ENCODE data around the gene TMEM212. TPM values are rescaled to one million over a fixed set of nuclear protein-coding genes. Genes with fewer than 3 reads are reported as not detected.
A peak's percentile ranks its signal among the peaks of the same experiment; 100 is the strongest.

Gene TMEM212
- polyA plus RNA-seq, 2 of the 4 experiments (the other 2 are of a cell fraction), result not detected

DNA sequence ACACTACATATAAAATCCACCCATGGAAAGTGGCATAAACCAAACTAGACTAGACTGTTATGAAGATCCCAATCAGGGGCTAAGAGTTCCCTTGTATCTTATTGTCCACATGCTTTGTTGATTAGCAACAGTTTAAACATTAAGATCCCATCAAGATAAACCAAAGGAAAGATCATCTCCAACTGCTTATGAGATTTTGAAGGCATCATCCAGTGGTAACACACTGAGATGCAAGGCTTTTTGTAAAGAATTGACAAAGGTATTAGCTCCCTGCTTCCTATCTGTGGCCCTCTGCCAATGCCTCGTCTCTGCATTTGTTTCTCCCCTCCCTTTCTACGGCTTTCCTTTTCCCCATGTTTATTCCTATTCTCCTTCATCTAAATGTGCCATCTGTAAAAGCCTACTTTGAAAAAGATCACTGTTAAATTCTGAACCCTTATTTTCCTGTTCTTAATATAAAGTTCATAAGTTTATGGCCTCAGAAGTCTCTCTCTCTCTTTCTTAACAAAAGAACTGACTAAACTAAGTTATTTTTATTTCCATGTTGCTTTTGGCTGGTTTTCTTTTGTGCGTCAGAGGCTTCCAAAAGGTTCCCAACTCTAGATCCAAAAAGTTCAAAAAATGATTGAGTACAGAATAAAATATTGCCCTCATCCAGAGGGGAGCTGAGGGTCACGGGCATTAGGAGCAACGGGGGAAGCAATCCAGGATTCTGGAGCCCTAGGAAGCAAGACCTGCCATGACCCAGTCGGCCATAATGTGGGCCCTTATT lies 38.3 kb upstream of the TMEM212 start:
- Histone ChIP-seq H3K4me2 (peak overlapping the region; percentile 82), H3K27ac (peak overlapping the region; percentile 76 to 95), H3K4me1 (peaks cover 60% of the 10 kb centered on the region), H3K9me3 (no peaks in the 10 kb centered on the region), H3K4me3 (no peak overlapping the region)
- no peak for ATAC-seq
- TF ChIP-seq FOXS1 (CRISPR knock-in tag; IDR thresholded peaks at IDR 0.05) (no peak), HDAC2 (IDR thresholded peaks at IDR 0.05) (no peak), MAFK (IDR thresholded peaks at IDR 0.05; ENCODE audit: partially characterized antibody) (no peak), KDM5A (IDR thresholded peaks at IDR 0.05) (no peak), ZC3H11A (IDR thresholded peaks at IDR 0.05) (no peak), FOSB (CRISPR knock-in tag; IDR thresholded peaks at IDR 0.05) (no peak), RCOR1 (IDR thresholded peaks at IDR 0.05; ENCODE audit: low read depth, low read length) (no peak), CHD4 (IDR thresholded peaks at IDR 0.05; ENCODE audit: borderline replicate concordance) (no peak), MAZ (IDR thresholded peaks at IDR 0.05; ENCODE audit: borderline replicate concordance, low read depth, low read length) (no peak), GATA3 (IDR thresholded peaks at IDR 0.05; ENCODE audit: borderline replicate concordance) (no peak), EHF (CRISPR knock-in tag; IDR thresholded peaks at IDR 0.05) (no peak), RNF2 (IDR thresholded peaks at IDR 0.05; ENCODE audit: borderline replicate concordance, low read depth) (no peak), JUN (IDR thresholded peaks at IDR 0.05) (no peak), CBX2 (IDR thresholded peaks at IDR 0.05; ENCODE audit: borderline replicate concordance, low read depth) (no peak)
- TF ChIP-seq, protein P1, sequence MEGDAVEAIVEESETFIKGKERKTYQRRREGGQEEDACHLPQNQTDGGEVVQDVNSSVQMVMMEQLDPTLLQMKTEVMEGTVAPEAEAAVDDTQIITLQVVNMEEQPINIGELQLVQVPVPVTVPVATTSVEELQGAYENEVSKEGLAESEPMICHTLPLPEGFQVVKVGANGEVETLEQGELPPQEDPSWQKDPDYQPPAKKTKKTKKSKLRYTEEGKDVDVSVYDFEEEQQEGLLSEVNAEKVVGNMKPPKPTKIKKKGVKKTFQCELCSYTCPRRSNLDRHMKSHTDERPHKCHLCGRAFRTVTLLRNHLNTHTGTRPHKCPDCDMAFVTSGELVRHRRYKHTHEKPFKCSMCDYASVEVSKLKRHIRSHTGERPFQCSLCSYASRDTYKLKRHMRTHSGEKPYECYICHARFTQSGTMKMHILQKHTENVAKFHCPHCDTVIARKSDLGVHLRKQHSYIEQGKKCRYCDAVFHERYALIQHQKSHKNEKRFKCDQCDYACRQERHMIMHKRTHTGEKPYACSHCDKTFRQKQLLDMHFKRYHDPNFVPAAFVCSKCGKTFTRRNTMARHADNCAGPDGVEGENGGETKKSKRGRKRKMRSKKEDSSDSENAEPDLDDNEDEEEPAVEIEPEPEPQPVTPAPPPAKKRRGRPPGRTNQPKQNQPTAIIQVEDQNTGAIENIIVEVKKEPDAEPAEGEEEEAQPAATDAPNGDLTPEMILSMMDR (IDR thresholded peaks at IDR 0.05), result no peak
- TF ChIP-seq, protein P2, sequence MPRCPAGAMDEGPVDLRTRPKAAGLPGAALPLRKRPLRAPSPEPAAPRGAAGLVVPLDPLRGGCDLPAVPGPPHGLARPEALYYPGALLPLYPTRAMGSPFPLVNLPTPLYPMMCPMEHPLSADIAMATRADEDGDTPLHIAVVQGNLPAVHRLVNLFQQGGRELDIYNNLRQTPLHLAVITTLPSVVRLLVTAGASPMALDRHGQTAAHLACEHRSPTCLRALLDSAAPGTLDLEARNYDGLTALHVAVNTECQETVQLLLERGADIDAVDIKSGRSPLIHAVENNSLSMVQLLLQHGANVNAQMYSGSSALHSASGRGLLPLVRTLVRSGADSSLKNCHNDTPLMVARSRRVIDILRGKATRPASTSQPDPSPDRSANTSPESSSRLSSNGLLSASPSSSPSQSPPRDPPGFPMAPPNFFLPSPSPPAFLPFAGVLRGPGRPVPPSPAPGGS (IDR thresholded peaks at IDR 0.05), result no peak
- DNase-seq (ENCODE audit: low read depth in 1 of 2, low spot score in 1 of 2), result no peak
- 75% methylated on average over 6 of the region's 6 CpGs for WGBS (ENCODE audit: missing lambda C conversion rate)
- ChIA-PET CTCF (interaction anchor here (1.0 to 2.0 kb wide), 2 partner anchors 25 to 32 kb away, joined by 4 to 10 read pairs; no protein-coding TSS in a partner anchor), POLR2A (no interaction called here)
- no peak for FAIRE-seq

DNA sequence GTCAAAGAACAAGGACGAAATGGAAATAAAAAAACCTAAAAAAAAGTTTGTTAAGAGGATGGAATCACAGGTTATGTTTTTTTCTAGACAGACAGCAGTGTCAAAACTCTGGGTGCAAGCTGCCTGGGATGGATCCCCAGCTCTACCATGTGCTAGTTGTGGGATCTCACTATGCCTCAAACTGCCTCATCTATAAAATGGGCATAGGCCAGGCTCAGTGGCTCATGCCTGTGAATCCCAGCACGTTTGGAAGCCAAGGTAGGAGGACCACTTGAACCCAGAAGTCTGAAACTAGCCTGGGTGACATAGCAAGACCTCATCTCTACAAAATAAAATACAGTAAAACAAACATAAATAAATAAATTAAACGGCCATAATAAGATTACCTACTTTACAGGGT lies 37.5 kb upstream of the TMEM212 start:
- ChIA-PET CTCF (interaction anchor here (1.0 to 2.0 kb wide), 2 partner anchors 24 to 33 kb away, joined by 4 to 10 read pairs; no protein-coding TSS in a partner anchor), POLR2A (no interaction called here)
- Histone ChIP-seq H3K4me3 (0 out of 3 replicates have a peak overlapping the region, but pooled peaks have one; percentile 11), H3K9me3 (no peaks in the 10 kb centered on the region), H3K27ac (peak overlapping the region; percentile 76 to 95), H3K4me2 (peak overlapping the region; percentile 82), H3K4me1 (peaks cover 61% of the 10 kb centered on the region)
- ATAC-seq, result no peak
- no peak for DNase-seq (ENCODE audit: low read depth in 1 of 2, low spot score in 1 of 2)
- WGBS (ENCODE audit: missing lambda C conversion rate), result 43% methylated on average over 3 of the region's 3 CpGs
- FAIRE-seq, result no peak
- TF ChIP-seq, protein P3, sequence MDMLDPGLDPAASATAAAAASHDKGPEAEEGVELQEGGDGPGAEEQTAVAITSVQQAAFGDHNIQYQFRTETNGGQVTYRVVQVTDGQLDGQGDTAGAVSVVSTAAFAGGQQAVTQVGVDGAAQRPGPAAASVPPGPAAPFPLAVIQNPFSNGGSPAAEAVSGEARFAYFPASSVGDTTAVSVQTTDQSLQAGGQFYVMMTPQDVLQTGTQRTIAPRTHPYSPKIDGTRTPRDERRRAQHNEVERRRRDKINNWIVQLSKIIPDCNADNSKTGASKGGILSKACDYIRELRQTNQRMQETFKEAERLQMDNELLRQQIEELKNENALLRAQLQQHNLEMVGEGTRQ (IDR thresholded peaks at IDR 0.05), result no peak
- TF ChIP-seq NPAS2 (CRISPR knock-in tag; IDR thresholded peaks at IDR 0.05; ENCODE audit: borderline replicate concordance) (no peak), TFCP2L1 (CRISPR knock-in tag; IDR thresholded peaks at IDR 0.05) (no peak), ZSCAN20 (CRISPR knock-in tag; IDR thresholded peaks at IDR 0.05) (no peak)

Data from A549 (cell line).